GM13977 (cell line): Measurements from ENCODE around the gene CENATAC.
"Not testable (repeated sequence)": the region's sequence is repeated elsewhere in the genome, so short reads cannot be mapped to it uniquely, and the experiment has no call there.

Experiments
- DNase-seq: peaks from one replicate; pipeline ENCODE4 v3.0.0; 2012; ENCODE audit warnings: low spot score
- CTCF ChIP-seq: IDR thresholded peaks from 2 replicates; pipeline ENCODE4 v1.5.1; 2012; ENCODE audit warnings: mild to moderate bottlenecking, control low read depth; ENCODE audit not compliant: insufficient read depth; ENCODE audit errors: extremely low read depth, missing control alignments
- in situ Hi-C: fragments of 300-500 bp; cut with MboI; formaldehyde crosslinking; loops from one replicate; pipeline ENCODE4 v1.12.0; 2022; ENCODE audit warnings: low sequenced_read_pairs, low pct_unique_long_range_greater_than_20kb, mixed read lengths, inconsistent platforms; ENCODE audit not compliant: unreplicated experiment

CENATAC gene, protein sequence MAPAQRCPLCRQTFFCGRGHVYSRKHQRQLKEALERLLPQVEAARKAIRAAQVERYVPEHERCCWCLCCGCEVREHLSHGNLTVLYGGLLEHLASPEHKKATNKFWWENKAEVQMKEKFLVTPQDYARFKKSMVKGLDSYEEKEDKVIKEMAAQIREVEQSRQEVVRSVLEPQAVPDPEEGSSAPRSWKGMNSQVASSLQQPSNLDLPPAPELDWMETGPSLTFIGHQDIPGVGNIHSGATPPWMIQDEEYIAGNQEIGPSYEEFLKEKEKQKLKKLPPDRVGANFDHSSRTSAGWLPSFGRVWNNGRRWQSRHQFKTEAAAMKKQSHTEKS

GRCh38 chr11:118997627-118998387 lies at the start of gene CENATAC:
CENATAC (plus strand) TSS chr11:118998138; CDS start chr11:118998198, 60 bp downstream.
- in situ Hi-C loops = no loop called here
- DNase-seq = peak; percentile 98
- no peak for TF ChIP-seq CTCF

GRCh38 chr11:118953265-118953664 lies 44.7 kb upstream of the CENATAC start:
- no peak for TF ChIP-seq CTCF
- no peak for DNase-seq
- in situ Hi-C loops = no loop called here

- DNase-seq, in situ Hi-C loops: not testable (repeated sequence)
Measured at GRCh38 chr11:118953976-118954375, 44.0 kb upstream of the CENATAC start.

GRCh38 chr11:118956094-118956846 lies 41.7 kb upstream of the CENATAC start, which contains the start of gene UPK2:
UPK2 (plus strand) TSS chr11:118956298; CDS start chr11:118956351, 53 bp downstream.
- peak; percentile 99 for TF ChIP-seq CTCF
- in situ Hi-C loops = no loop called here

GRCh38 chr11:118956847-118957469 lies 41.0 kb upstream of the CENATAC start:
- no peak for TF ChIP-seq CTCF
- in situ Hi-C loops = no loop called here
- no peak for DNase-seq

More at GRCh38 chr11:118956094-118956846, 41.7 kb upstream of the CENATAC start, which contains the start of gene UPK2:
- DNase-seq = peak; percentile 92

GRCh38 chr11:118957549-118957948 lies 40.4 kb upstream of the CENATAC start:
- no peak for DNase-seq
- no peak for TF ChIP-seq CTCF
- in situ Hi-C loops = no loop called here
